Adrenal gland (tissue), 12 donors: Measurements from ENCODE around the gene PRR16. TPM values are rescaled to one million over a fixed set of nuclear protein-coding genes. Genes with fewer than 3 reads are reported as not detected.

Experiments used
- DNase-seq, 7 donors: peaks; one replicate each; pipeline ENCODE4 v3.0.0-alpha.2; 2019 to 2020
- H3K27ac ChIP-seq, 5 donors: fragments of 200-600 bp; sonication (generic) in 4 of 5; 1 replicate in 3 of 5; 2 replicates in 2 of 5; pipeline versions ENCODE4 v1.5.1 to v1.8.0; 2016 to 2020; ENCODE audit warnings: mild to moderate bottlenecking in 1 of 5
- H3K27me3 ChIP-seq: fragments of 200-600 bp; 2 replicates; pipeline ENCODE4 v1.8.0; 2021
- H3K36me3 ChIP-seq, 2 donors: fragments of 200-600 bp; replicated peaks in 1 of 2; 1 replicate in 1 of 2; 2 replicates in 1 of 2; pipeline versions ENCODE4 v1.5.1 to v1.8.0; 2018 to 2022
- H3K4me1 ChIP-seq, 2 donors: fragments of 200-600 bp; replicated peaks in 1 of 2; 1 replicate in 1 of 2; 2 replicates in 1 of 2; pipeline versions ENCODE4 v1.5.1 to v1.8.0; 2018 to 2021
- H3K4me3 ChIP-seq, 4 donors: fragments of 200-600 bp; sonication (generic) in 3 of 4; one replicate each; pipeline ENCODE4 v1.5.1; 2016 to 2018
- H3K9me3 ChIP-seq, 3 donors: fragments of 200-600 bp; sonication (generic) in 1 of 3; replicated peaks in 1 of 3; 1 replicate in 2 of 3; 2 replicates in 1 of 3; pipeline versions ENCODE4 v1.5.1 to v1.8.0; 2016 to 2021
- POLR2A ChIP-seq, 2 donors: fragments of 450-650 bp; IDR thresholded peaks; one replicate each; pipeline ENCODE4 v1.6.1; 2017; ENCODE audit warnings: antibody characterized with exemption in 2 of 2, mild to moderate bottlenecking in 2 of 2, moderate library complexity in 1 of 2
- WGBS, 4 donors: extraction: QIAGEN DNeasy Blood & Tissue Kit in 2 of 4; methylation state at CpG; one replicate each; pipeline versions ENCODE4 v1.1.5 to v1.1.7; 2013 to 2017; 5-methylcytosine and 5-hydroxymethylcytosine counted together
- intact Hi-C, 2 donors: fragments of 100-400 bp; cut with DNase I; formaldehyde crosslinking; loops; one replicate each; pipeline versions ENCODE4 v1.14.1 to v1.15.0; 2022 to 2023
- polyA plus RNA-seq, 3 donors: library from polyadenylated mRNA; stranded (reverse); fragments of 200-250 nt in 2 of 3; fragments of 350-450 nt in 1 of 3; fragmentation: Illumina TruSeq in 1 of 3; extraction: RNeasy Lipid Tissue Mini Kit (QIAGEN cat#74804) in 1 of 3; gene quantifications; one replicate each; pipeline ENCODE4 v1.2.3, GENCODE V29; 2013 to 2014
- total RNA-seq, 9 donors: library from RNA; depleted of rRNA in 4 of 9; stranded (reverse); fragments of >200 nt in 4 of 9; fragments of 120-200 nt in 1 of 9; fragmentation: NEBNext Ultra II Directional in 1 of 9; extraction: Animal tissue kit (Norgen Biotek cat#: 25700) in 1 of 9; gene quantifications; one replicate each; pipeline versions ENCODE4 v1.1.0 to v1.2.4, GENCODE V29; 2013 to 2023
- TF ChIP-seq, protein P1 (sequence below), 6 experiments: fragments of 450-650 bp in 4 of 6; fragments of 200-600 bp in 2 of 6; sonication (generic) in 1 of 6; IDR thresholded peaks; 1 replicate in 5 of 6; 2 replicates in 1 of 6; pipeline versions ENCODE4 v1.5.1 to v1.8.0; 2016 to 2021; ENCODE audit warnings: antibody characterized with exemption in 6 of 6, mild to moderate bottlenecking in 2 of 6, moderate library complexity in 1 of 6
- donor health status: healthy with polysubstance abuse.
- donor health status: Bipolar disorder and iron deficiency.
- donor health status: DM: yes; HTN: yes; CAD: no.
- donor health status: DM: no; HTN: no; CAD: no.
- donor health status: DM: no; HTN: no; CAD: no.
- donor health status: DM: yes; HTN: yes; CAD: no.

The PRR16 gene
- total and polyA plus RNA-seq, 12 donors: 0.17 to 22.6 (median 3.0) TPM

DNA sequence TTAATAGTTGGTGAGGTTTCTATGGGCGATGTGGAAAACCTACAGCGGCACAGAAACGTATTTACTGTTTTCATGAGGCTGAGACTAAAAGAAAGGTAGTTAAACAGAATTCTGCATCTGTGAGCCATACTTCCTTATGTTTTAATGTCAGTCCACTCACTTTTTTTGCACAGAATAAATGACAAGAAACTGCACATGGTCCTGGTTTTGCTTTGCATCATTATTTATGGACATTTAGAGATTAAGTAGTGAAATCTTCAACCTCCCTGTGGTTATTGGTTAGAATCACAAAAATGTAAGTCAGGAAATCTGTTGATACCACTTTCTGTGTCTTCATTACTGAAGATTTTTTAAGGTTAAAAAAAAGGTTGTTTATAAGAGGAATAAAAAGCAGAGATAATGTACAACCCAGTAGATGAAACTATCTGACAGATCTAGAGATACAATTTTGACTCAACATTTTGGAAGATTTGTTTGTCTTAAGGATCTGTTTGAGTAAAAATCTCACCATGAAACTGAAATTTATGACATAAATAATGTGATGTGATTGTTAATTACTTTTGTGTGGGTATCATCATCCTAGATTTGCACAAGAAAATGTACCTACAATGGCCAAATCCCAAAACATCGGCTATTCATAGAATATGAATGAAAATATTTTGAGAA, 2.4 kb downstream of the PRR16 start:
- intact Hi-C loops: no loop called here
- Histone ChIP-seq H3K9me3 (no peaks in the 10 kb centered on the region), H3K27ac (no peak overlapping the region), H3K4me1 (peaks cover 0 to 12% of the 10 kb centered on the region in 2 donors), H3K36me3 (no peaks in the 10 kb centered on the region), H3K27me3 (no peaks in the 10 kb centered on the region), H3K4me3 (peak overlapping the region in 1 of 4 donors; percentile 65)
- TF ChIP-seq, protein P1, sequence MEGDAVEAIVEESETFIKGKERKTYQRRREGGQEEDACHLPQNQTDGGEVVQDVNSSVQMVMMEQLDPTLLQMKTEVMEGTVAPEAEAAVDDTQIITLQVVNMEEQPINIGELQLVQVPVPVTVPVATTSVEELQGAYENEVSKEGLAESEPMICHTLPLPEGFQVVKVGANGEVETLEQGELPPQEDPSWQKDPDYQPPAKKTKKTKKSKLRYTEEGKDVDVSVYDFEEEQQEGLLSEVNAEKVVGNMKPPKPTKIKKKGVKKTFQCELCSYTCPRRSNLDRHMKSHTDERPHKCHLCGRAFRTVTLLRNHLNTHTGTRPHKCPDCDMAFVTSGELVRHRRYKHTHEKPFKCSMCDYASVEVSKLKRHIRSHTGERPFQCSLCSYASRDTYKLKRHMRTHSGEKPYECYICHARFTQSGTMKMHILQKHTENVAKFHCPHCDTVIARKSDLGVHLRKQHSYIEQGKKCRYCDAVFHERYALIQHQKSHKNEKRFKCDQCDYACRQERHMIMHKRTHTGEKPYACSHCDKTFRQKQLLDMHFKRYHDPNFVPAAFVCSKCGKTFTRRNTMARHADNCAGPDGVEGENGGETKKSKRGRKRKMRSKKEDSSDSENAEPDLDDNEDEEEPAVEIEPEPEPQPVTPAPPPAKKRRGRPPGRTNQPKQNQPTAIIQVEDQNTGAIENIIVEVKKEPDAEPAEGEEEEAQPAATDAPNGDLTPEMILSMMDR (IDR thresholded peaks at IDR 0.05): no peak
- no peak for TF ChIP-seq POLR2A (IDR thresholded peaks at IDR 0.05)
- DNase-seq: no peak
- WGBS, 4 donors: 60 to 72% (median 69%) methylated on average over 4 of the region's 4 CpGs

DNA sequence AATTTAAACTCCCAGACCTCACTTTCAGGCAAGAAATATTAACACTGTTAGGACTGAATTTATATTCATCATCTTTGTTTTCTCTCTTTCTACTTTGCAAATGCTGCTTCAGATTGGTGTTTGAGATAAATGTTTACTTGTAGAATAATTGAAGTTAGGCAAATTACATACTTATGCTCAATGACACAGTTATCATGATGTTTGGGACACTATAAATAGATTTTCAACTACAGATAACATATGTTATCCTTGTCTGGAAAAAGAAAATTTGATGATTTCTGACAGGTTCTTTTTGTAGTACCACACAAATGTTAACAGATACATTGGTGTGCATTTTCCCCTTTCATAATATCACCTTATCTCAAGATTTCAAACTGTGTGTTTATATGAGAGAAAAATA, 7.9 kb downstream of the PRR16 start:
- no peak for DNase-seq
- intact Hi-C loops: no loop called here
- no peak for TF ChIP-seq POLR2A (IDR thresholded peaks at IDR 0.05)
- TF ChIP-seq, protein P1 (IDR thresholded peaks at IDR 0.05): no peak
- H3K4me1 ChIP-seq: no peaks in the 10 kb centered on the region
- no peak overlapping the region for H3K4me3 ChIP-seq
- no peak overlapping the region for H3K27ac ChIP-seq
- no peaks in the 10 kb centered on the region for H3K36me3 ChIP-seq
- no peaks in the 10 kb centered on the region for H3K9me3 ChIP-seq
- H3K27me3 ChIP-seq: no peaks in the 10 kb centered on the region

DNA sequence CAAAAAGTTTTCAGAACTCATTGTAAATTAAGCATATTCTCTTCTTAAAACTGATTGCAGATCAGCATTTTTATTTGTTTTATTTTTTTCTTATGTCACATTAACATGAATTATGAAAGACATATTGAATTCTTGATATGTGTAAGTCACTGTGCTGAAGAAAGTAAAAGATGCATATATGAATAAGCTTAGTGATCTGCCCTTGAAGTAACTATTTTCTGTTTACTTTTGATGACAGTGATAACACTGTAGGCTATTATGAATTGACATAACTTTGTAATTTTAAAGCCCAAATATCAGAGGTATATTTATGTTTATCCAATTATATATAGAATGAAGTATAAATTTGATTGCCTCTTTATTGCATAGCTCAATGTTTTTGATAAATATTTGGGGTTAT, 8.8 kb downstream of the PRR16 start:
- H3K27ac ChIP-seq: no peak overlapping the region
- DNase-seq: no peak
- no peak overlapping the region for H3K4me3 ChIP-seq
- no peaks in the 10 kb centered on the region for H3K4me1 ChIP-seq
- intact Hi-C loops: no loop called here
- no peaks in the 10 kb centered on the region for H3K27me3 ChIP-seq
- no peak for TF ChIP-seq POLR2A (IDR thresholded peaks at IDR 0.05)
- TF ChIP-seq, protein P1 (IDR thresholded peaks at IDR 0.05): no peak
- no peaks in the 10 kb centered on the region for H3K9me3 ChIP-seq
- H3K36me3 ChIP-seq: no peaks in the 10 kb centered on the region

DNA sequence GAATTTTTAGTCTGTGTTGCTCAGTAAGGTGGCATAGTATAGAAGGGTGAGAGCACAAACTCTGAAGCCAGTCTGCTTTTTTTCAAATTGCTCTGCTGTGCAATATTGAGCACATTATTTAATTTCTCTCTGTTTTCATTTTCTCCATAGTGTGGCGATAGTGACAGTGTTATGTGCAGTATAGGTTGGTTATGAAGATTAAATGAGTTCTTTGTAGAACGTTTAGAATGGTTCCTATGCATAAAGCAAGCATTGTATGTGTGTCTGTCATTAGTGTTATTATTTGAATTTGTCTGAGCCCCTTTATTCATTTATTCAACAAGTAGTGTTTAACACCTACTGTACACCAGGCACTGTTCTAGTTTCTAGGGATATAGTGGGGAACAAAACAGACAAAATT, 9.2 kb downstream of the PRR16 start:
- intact Hi-C loops: no loop called here
- H3K4me1 ChIP-seq: no peaks in the 10 kb centered on the region
- no peak overlapping the region for H3K4me3 ChIP-seq
- no peaks in the 10 kb centered on the region for H3K36me3 ChIP-seq
- H3K27ac ChIP-seq: no peak overlapping the region
- no peaks in the 10 kb centered on the region for H3K27me3 ChIP-seq
- H3K9me3 ChIP-seq: no peaks in the 10 kb centered on the region
- TF ChIP-seq POLR2A (IDR thresholded peaks at IDR 0.05): no peak
- TF ChIP-seq, protein P1 (IDR thresholded peaks at IDR 0.05): no peak
- 64 to 70% (median 66%) methylated on average over 2 of the region's 2 CpGs for WGBS, 4 donors
- no peak for DNase-seq
